Hematopoietic multipotent progenitor cell (in vitro differentiated cells): ENCODE results near the gene TAAR5. TPM values are rescaled to one million over a fixed set of nuclear protein-coding genes. Genes with fewer than 3 reads are reported as not detected.
"Not testable (repeated sequence)": the region's sequence is repeated elsewhere in the genome, so short reads cannot be mapped to it uniquely, and the experiment has no call there.

Experiments
- DNase-seq, 3 donors: peaks; one replicate each; pipeline ENCODE4 v3.0.0-alpha.2; 2011 to 2015; ENCODE audit warnings: low read depth in 2 of 3, low spot score in 2 of 3
- small RNA-seq: library from RNA; depleted of rRNA; stranded (forward); fragments of <200 nt; gene quantifications from one replicate; pipeline ENCODE3, GENCODE V24; 2012
- total RNA-seq: library from RNA; depleted of rRNA; stranded (reverse); fragments of >200 nt; gene quantifications from one replicate; pipeline ENCODE4 v1.2.3, GENCODE V29; 2012

The TAAR5 gene
- total RNA-seq, 1 donor: not detected

DNA sequence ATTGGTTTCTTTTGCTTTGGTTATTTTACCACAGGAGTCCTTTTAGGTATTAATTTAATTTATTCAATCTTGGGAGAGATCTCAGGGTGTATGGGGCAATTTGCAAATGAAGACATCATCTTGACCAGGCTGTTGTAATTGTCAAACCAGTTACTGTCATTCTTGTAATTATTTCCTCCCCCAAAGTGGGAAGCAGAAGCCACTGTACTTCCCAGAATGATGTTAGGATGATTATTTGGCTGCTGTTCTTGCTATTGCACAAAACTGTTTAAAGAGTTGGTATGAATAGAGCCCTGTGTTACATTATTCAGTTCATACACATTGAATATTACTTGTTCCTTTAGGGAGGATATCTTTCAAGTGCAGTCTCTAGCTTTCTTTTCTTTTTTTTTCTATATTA, 17.8 kb downstream of the TAAR5 start:
- DNase-seq: no peak

DNA sequence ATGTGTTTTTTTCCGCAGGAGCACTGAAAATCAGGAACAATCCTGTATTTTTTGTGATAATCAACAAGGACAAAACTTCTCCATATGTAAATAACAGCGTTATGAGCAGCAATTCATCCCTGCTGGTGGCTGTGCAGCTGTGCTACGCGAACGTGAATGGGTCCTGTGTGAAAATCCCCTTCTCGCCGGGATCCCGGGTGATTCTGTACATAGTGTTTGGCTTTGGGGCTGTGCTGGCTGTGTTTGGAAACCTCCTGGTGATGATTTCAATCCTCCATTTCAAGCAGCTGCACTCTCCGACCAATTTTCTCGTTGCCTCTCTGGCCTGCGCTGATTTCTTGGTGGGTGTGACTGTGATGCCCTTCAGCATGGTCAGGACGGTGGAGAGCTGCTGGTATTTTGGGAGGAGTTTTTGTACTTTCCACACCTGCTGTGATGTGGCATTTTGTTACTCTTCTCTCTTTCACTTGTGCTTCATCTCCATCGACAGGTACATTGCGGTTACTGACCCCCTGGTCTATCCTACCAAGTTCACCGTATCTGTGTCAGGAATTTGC, 19.2 kb downstream of the TAAR5 start, which contains the start of gene TAAR6:
Gene TAAR6 (plus strand): TSS at position 102 of the 557 bp plus-strand sequence. CDS start 0 bp downstream, at position 102.
- DNase-seq: no peak

DNA sequence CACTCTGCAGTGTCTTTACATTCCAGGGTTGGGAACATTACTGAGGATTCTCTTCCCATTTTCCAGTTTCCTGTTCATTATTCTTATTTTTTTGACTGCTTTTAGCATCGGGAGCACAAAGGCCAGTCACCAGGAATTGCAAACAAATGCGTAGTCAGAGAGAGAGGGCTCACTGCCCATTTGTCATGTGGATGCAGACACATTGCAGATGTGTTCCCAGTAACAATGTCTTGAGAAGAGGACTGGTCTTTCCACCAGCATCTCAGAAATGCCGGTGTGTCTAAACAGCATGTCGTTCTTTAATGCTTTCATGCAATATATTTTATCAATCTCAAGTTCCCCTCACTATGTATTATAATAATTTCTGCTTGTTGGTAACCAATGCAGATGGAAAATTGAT, 20.4 kb downstream of the TAAR5 start:
- no peak for DNase-seq

DNA sequence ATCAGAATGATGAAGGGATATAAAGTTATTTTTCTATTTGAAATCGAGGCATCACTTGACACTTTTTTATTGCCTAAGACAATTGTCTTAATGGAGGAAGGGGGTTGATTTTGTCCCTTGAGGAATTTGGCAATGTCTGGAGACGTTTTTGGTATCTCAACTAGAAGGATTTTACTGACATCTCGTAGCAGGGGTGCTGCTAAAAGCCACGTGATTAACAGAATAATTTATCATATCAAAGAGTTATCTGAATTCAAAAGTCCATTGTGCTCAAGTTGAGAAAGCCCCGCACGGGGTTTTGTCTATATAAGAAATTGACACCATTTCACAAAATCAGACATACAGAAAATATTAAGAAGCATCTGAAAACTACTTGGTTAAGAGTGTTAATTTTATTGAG, 20.9 kb downstream of the TAAR5 start:
- no peak for DNase-seq

DNA sequence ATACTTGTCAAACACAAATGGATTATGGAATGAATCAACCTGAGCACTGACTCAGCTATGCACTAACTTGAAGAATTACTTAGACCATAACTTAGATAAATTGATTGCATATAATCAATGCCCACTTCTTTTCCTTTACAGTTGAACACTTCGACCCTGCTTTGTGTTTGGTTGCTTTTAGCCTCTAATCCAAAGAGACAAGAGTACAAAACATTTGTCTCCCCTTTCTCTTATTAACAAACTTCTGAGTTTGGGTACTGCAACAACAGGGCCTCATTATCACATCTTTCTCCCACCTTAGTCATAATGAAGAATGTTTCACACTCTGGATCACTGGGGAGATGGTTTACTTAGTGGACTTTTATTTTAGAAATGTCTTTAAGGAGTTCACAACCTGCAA, 22.0 kb downstream of the TAAR5 start:
- no peak for DNase-seq

DNA sequence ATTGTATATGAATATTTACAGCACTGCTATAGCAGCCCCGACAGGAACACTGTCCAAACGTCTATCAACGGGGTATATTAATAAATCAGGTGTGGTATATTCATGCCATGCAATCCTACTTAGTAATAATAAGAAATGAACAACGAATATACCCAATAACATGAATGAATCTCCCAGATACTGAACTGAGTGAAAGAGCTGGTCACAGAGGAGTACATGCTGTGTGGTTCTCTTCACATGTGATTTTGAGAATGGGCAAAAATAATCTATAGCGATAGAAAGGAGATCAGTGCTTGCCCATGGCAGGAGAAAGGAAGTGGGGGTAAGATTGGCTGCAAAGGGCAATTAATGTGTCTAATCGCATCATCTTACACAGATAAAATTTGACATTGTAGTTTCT, 23.1 kb downstream of the TAAR5 start:
- DNase-seq: no peak

DNA sequence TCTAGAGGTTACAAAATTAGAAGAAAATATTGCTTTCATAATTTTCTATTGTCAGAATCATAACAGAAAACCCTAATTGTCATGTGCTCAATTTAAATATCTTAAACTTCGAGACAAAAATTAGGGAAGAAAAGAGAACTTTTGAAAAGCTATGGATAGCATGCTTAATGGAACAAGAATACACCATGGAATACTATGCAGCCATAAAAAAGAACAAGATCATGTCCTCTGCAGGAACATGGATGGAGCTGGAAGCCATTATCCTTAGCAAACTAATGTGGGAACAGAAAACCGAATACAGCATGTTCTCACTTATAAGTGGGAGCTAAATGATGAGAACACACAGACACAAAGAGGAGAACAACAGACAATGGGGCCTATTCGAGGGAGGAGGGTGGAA, 29.5 kb downstream of the TAAR5 start:
- DNase-seq: not testable (repeated sequence)

DNA sequence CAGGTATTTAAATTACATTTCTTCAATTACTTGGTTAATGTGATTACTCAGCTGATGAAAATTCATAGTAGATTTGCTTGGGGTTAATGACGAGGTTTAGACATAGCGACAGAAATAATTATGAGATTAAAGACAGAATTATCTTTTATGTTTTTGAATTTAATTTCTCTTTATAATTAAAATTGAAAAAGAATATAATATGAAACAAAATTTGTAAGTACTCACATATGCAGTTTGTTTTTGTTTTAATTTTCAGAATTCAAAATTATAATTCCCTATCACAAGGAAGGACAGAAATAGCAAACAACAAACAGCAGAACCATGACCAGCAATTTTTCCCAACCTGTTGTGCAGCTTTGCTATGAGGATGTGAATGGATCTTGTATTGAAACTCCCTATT, 37.2 kb downstream of the TAAR5 start, which contains the start of gene TAAR8:
Gene TAAR8 (plus strand): TSS at position 301 of the 400 bp plus-strand sequence. CDS start 21 bp downstream, at position 322.
- DNase-seq: no peak

DNA sequence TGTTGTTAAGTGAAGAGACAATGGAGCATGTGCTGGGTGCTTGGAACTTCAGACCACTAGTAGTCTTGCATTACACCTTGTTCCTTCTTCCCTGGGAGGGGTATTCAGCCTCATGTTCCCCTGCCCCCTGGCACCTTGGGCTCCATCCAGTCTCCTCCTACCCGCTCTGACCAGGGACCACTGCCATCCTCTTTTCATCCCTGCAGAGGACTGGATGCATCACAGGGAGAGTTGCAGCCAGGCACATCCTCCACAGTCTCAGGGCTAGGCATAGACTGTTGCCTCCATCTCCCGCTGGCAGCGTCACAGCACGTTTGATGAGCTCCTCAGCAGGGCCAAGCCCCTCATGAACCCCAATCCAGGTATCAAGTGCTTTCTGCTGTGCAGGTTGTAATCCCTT, 38.3 kb downstream of the TAAR5 start:
- no peak for DNase-seq

DNA sequence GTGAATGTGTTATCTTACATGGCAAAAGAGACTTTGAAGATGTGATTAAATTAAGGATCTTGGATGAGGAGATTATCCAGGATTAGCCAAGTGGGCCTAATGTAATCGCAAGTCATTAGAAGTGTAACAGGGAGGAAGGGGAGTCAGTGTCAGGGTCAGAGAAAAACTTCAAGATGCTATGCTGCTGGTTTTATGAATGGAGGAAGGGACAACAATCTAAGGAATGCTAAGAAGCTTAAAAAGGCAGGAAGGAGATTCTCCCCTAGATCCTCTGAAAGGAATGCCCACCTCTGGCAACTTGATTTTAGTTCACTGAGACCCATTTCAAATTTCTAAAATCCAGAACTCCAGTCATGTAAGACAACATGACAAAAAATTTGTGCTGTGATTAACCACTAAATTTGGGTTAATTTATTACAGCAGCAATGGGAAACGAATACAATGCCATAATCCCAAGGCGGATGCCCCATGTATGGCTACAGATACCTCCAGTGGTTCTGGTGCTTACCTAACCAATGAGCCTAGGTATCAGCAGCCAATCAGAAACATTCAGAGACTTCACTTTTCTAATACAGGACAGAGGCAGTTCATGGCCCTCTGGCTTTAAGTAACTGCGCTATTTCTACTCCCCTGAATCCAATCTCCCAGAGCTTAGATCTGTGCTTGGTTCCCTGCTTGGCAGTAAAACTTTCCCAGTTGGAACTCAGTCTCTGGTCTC, 40.6 kb downstream of the TAAR5 start:
- no peak for DNase-seq

DNA sequence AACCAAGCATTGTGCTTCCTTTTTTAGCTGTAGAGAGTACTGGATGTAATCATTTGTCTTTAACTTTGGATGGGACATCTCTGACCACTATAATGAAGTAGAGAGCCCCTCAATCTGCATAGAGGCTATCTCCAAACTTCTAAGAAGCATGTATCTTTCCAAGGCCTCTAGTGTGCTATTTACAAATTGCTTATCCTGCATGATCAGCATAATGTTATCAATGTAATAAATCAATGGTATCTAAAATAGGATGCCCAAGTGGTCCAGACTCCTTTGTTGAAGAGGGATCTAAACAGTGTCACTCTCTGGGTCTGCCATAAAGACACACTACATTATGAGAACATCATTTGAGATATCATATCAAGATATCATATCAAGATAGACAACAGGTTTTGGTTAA, 44.7 kb downstream of the TAAR5 start:
- no peak for DNase-seq

Small RNA genes lying within 50 kb of the gene (small RNA-seq; reads per million reads assigned to genes)
- not detected for gene TAAR7P

Other genes with a start within 250 kb of the TAAR5 start
- gene MOXD1, start 188.3 kb downstream of the TAAR5 start, total RNA-seq: under 0.01 TPM
- gene STX7, start 76.6 kb downstream of the TAAR5 start, total RNA-seq: 17.8 TPM
- gene TAAR9, start 51.5 kb downstream of the TAAR5 start, total RNA-seq: not detected
- gene TAAR8, start 37.1 kb downstream of the TAAR5 start, total RNA-seq: not detected
- gene TAAR6, start 19.4 kb downstream of the TAAR5 start, total RNA-seq: not detected
- not detected for gene TAAR2, start 34.5 kb upstream of the TAAR5 start, total RNA-seq
- not detected for gene TAAR1, start 69.4 kb upstream of the TAAR5 start, total RNA-seq
- gene VNN1, start 124.3 kb upstream of the TAAR5 start, total RNA-seq: 2.2 TPM
- 3.0 TPM for gene VNN2, start 168.2 kb upstream of the TAAR5 start, total RNA-seq
- 1.9 TPM for gene SLC18B1, start 208.9 kb upstream of the TAAR5 start, total RNA-seq
- 11,027 TPM for gene RPS12, start 224.8 kb upstream of the TAAR5 start, total RNA-seq